Subcutaneous adipose tissue (tissue), 4 donors: ENCODE data around the gene EML3. TPM values are rescaled to one million over a fixed set of nuclear protein-coding genes. Genes with fewer than 3 reads are reported as not detected.

Source experiments
- CTCF ChIP-seq: fragments of 450-650 bp; IDR thresholded peaks from one replicate; pipeline ENCODE4 v1.5.1; 2016; ENCODE audit warnings: low read depth, mild to moderate bottlenecking, control low read depth, antibody characterized with exemption, moderate library complexity
- small RNA-seq: library from RNA; depleted of rRNA; stranded (forward); fragments of <200 nt; gene quantifications from one replicate; pipeline ENCODE3, GENCODE V24; 2016
- total RNA-seq, 4 donors: library from RNA; depleted of rRNA; stranded (reverse); fragments of >200 nt; gene quantifications; one replicate each; pipeline ENCODE4 v1.1.0, GENCODE V29; 2016

EML3 gene
- total RNA-seq, 4 donors from 2014 or later, result 22.2 to 130 (median 39.7) TPM

- TF ChIP-seq CTCF, result no peak
These were observed 56.3 kb downstream of the EML3 start for GRCh38 chr11:62556108-62556874.

GRCh38 chr11:62555464-62556107, 57.0 kb downstream of the EML3 start:
- no peak for TF ChIP-seq CTCF

GRCh38 chr11:62554387-62555167, 58.0 kb downstream of the EML3 start:
- no peak for TF ChIP-seq CTCF

GRCh38 chr11:62553839-62554361, 58.7 kb downstream of the EML3 start:
- TF ChIP-seq CTCF, result no peak

- TF ChIP-seq CTCF, result no peak
These were observed 59.3 kb downstream of the EML3 start for GRCh38 chr11:62553080-62553838.

- no peak for TF ChIP-seq CTCF
These were observed 60.0 kb downstream of the EML3 start for GRCh38 chr11:62552485-62553079.

Small RNA genes lying within 50 kb of the gene (small RNA-seq; reads per million reads assigned to genes)
- gene AP001458.1, result not detected
- gene EEF1G, result not detected
- gene MIR6747, result not detected

Other genes starting within 250 kb of the EML3 start
- not detected for gene SCGB1A1, start 193.7 kb downstream of the EML3 start, total RNA-seq
- gene AHNAK, start 66.0 kb downstream of the EML3 start, total RNA-seq, result 1,000 to 10,000 TPM; 1,199 to 1,973 (median 1,368) TPM
- 1,000 to 10,000 TPM in 3 of 4 donors, 100 to 1,000 TPM in 1; 650 to 1,310 (median 1,178) TPM for gene EEF1G, start 38.9 kb downstream of the EML3 start, total RNA-seq
- gene TUT1, start 21.3 kb downstream of the EML3 start, total RNA-seq, result 10 to 100 TPM in 1 of 4 donors, 1 to 10 TPM in 3; 3.4 to 13.4 (median 7.9) TPM
- 10 to 100 TPM; 50.9 to 87.4 (median 61.6) TPM for gene MTA2, start 10.9 kb downstream of the EML3 start, total RNA-seq
- 10 to 100 TPM in 1 of 4 donors, 1 to 10 TPM in 3; 1.1 to 11.2 (median 5.5) TPM for gene ROM1, start 482 bp upstream of the EML3 start, total RNA-seq
- gene B3GAT3, start 9.2 kb upstream of the EML3 start, total RNA-seq, result 10 to 100 TPM; 13.5 to 29.5 (median 24.2) TPM
- 100 to 1,000 TPM in 2 of 4 donors, 10 to 100 TPM in 2; 79.4 to 118 (median 104) TPM for gene GANAB, start 33.8 kb upstream of the EML3 start, total RNA-seq
- 10 to 100 TPM in 3 of 4 donors, 1 to 10 TPM in 1; 7.7 to 14.3 (median 11.3) TPM for gene INTS5, start 40.5 kb upstream of the EML3 start, total RNA-seq
- gene C11orf98, start 52.4 kb upstream of the EML3 start, total RNA-seq, result 10 to 100 TPM; 13.7 to 47.1 (median 35.9) TPM
- gene CSKMT, start 52.5 kb upstream of the EML3 start, total RNA-seq, result 1 to 10 TPM; 2.4 to 9.6 (median 7.7) TPM
- 10 to 100 TPM in 1 of 4 donors, 1 to 10 TPM in 3; 4.2 to 10.9 (median 8.7) TPM for gene UQCC3, start 58.9 kb upstream of the EML3 start, total RNA-seq
- gene LBHD1, start 59.5 kb upstream of the EML3 start, total RNA-seq, result 10 to 100 TPM in 1 of 4 donors, 1 to 10 TPM in 3; 3.8 to 10.6 (median 5.5) TPM
- gene UBXN1, start 66.3 kb upstream of the EML3 start, total RNA-seq, result 100 to 1,000 TPM; 113 to 235 (median 142) TPM
- 10 to 100 TPM; 17.3 to 42.2 (median 32.3) TPM for gene LRRN4CL, start 76.8 kb upstream of the EML3 start, total RNA-seq
- 100 to 1,000 TPM in 1 of 4 donors, 10 to 100 TPM in 3; 44.5 to 106 (median 48.4) TPM for gene BSCL2, start 94.6 kb upstream of the EML3 start, total RNA-seq
- gene GNG3, start 94.9 kb upstream of the EML3 start, total RNA-seq, result under 1 TPM in 1 of 4 donors, not detected in 3; 0.88 TPM
- gene HNRNPUL2, start 114.7 kb upstream of the EML3 start, total RNA-seq, result 10 to 100 TPM; 21.2 to 35.2 (median 29.3) TPM
- gene TTC9C, start 115.7 kb upstream of the EML3 start, total RNA-seq, result 10 to 100 TPM; 17.5 to 57.4 (median 20.3) TPM
- gene ZBTB3, start 141.4 kb upstream of the EML3 start, total RNA-seq, result 1 to 10 TPM; 3.9 to 7.7 (median 6.9) TPM
- 10 to 100 TPM; 46.9 to 75.8 (median 65.3) TPM for gene POLR2G, start 148.8 kb upstream of the EML3 start, total RNA-seq
- gene TAF6L, start 158.6 kb upstream of the EML3 start, total RNA-seq, result 10 to 100 TPM; 12.1 to 25.8 (median 15.6) TPM
- 10 to 100 TPM; 37.7 to 74.0 (median 49.6) TPM for gene TMEM179B, start 174.6 kb upstream of the EML3 start, total RNA-seq
- 10 to 100 TPM; 14.5 to 22.6 (median 19.3) TPM for gene TMEM223, start 179.2 kb upstream of the EML3 start, total RNA-seq
- gene NXF1, start 192.7 kb upstream of the EML3 start, total RNA-seq, result 10 to 100 TPM; 51.2 to 68.8 (median 55.1) TPM
- 10 to 100 TPM; 21.2 to 38.8 (median 29.9) TPM for gene STX5, start 219.3 kb upstream of the EML3 start, total RNA-seq
- gene TEX54, start 220.1 kb upstream of the EML3 start, total RNA-seq, result not detected
- gene WDR74, start 226.8 kb upstream of the EML3 start, total RNA-seq, result 10 to 100 TPM; 23.8 to 41.6 (median 34.5) TPM